H1 (cell line): ENCODE measurements around the gene DAGLA.

Experiments used
- EZH2 ChIP-seq: fragments of 200-600 bp; sonication (generic); IDR thresholded peaks from 2 replicates; pipeline ENCODE4 v1.7.1; 2012; ENCODE audit warnings: low read depth, mild to moderate bottlenecking, moderate library complexity, low read length, inconsistent platforms; ENCODE audit not compliant: severe bottlenecking
- HDAC2 ChIP-seq, 2 experiments: fragments of 300-600 bp in 1 of 2; sonication (generic) in 1 of 2; IDR thresholded peaks; 2 replicates each; pipeline ENCODE4 v1.6.1; 2011 to 2012; ENCODE audit warnings: low read depth in 2 of 2, low read length in 2 of 2, mild to moderate bottlenecking in 2 of 2, moderate library complexity in 2 of 2, borderline replicate concordance in 1 of 2, inconsistent platforms in 1 of 2
- POLR2A ChIP-seq, 2 experiments: IDR thresholded peaks; 1 replicate in 1 of 2; 2 replicates in 1 of 2; pipeline ENCODE4 v1.6.1; 2011; ENCODE audit warnings: low read depth in 2 of 2, low read length in 2 of 2, mild to moderate bottlenecking in 2 of 2; ENCODE audit errors: control extremely low read depth in 1 of 2
- POLR2AphosphoS5 ChIP-seq: IDR thresholded peaks from 2 replicates; pipeline ENCODE4 v1.6.1; 2011; ENCODE audit warnings: low read depth, low read length
- POU5F1 ChIP-seq: IDR thresholded peaks from 2 replicates; pipeline ENCODE4 v1.6.1; 2011; ENCODE audit warnings: low read depth, mild to moderate bottlenecking, low read length, moderate library complexity
- SP2 ChIP-seq: IDR thresholded peaks from 2 replicates; pipeline ENCODE4 v1.6.1; 2012; ENCODE audit warnings: mild to moderate bottlenecking, low read length, inconsistent platforms
- SRF ChIP-seq: IDR thresholded peaks from 2 replicates; pipeline ENCODE4 v1.6.1; 2011; ENCODE audit warnings: mild to moderate bottlenecking, low read depth, low read length, moderate library complexity
- TBP ChIP-seq: IDR thresholded peaks from 2 replicates; pipeline ENCODE4 v1.6.1; 2011; ENCODE audit warnings: low read depth, low read length, improper control_type of control experiment
- YY1 ChIP-seq: IDR thresholded peaks from 2 replicates; pipeline ENCODE4 v1.6.1; 2011; ENCODE audit warnings: low read depth, mild to moderate bottlenecking, low read length
- ZNF274 ChIP-seq: IDR thresholded peaks from 2 replicates; pipeline ENCODE4 v1.7.0; 2012; ENCODE audit warnings: low read length, borderline replicate concordance; ENCODE audit errors: extremely low read depth
- TF ChIP-seq, protein P1 (sequence below), 3 experiments: IDR thresholded peaks; 1 replicate in 2 of 3; 2 replicates in 1 of 3; pipeline versions ENCODE4 v1.5.1 to v1.6.1; 2011; ENCODE audit warnings: low read length in 3 of 3, mild to moderate bottlenecking in 3 of 3, inconsistent platforms in 2 of 3, low read depth in 1 of 3, moderate library complexity in 1 of 3; ENCODE audit not compliant: insufficient read depth in 1 of 3; ENCODE audit errors: control extremely low read depth in 1 of 3
- TF ChIP-seq, protein P2 (sequence below): IDR thresholded peaks from 2 replicates; pipeline ENCODE4 v1.6.1; 2012; ENCODE audit warnings: low read length, inconsistent platforms
- TF ChIP-seq, protein P3 (sequence below): IDR thresholded peaks from 2 replicates; pipeline ENCODE4 v1.6.1; 2012; ENCODE audit warnings: inconsistent platforms
- TF ChIP-seq, protein P4 (sequence below): IDR thresholded peaks from 2 replicates; pipeline ENCODE4 v1.6.1; 2011; ENCODE audit warnings: low read length, improper control_type of control experiment

DNA sequence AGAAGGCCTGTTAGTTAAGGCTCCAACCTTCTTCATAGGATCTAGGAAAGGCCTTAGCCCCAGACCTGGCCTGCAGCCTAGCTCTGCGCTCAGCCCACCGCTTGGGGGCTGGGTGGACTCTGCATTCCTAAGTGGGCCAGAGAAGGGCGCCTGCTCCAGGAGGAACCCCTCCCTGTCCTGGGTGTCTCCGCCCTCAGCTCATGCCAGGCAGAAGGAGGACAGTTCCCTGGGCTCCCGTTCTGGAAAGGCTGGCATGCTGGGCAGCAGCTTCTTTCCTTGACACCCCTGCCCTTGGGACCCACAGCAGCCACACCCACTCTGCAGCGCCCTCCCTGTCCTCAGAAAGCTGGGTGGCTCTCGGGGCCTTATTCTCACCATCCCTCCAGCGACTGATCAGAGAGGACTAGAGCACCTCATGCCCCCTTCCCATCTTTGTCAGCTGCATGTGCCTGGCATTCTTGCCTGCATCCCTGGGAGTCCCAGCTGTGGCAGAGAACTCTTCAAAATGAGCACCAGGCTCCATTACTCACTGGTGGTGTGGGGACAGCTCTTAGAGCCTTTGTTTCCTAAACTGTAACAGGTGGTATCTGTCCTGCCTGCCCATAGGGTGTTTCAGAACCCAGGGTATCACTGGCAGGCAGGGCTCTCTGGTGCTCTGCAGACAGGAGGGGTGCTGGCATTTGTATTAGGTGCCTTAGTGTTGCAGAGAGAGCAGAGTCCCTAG, 51.9 kb downstream of the DAGLA start:
- TF ChIP-seq HDAC2 (IDR thresholded peaks at IDR 0.05; ENCODE audit: borderline replicate concordance in 1 of 2, low read depth in 2 of 2, low read length in 2 of 2), result no peak
- no peak for TF ChIP-seq POLR2A (IDR thresholded peaks at IDR 0.05; ENCODE audit: control extremely low read depth in 1 of 2, low read depth in 2 of 2, low read length in 2 of 2)
- TF ChIP-seq, protein P1, sequence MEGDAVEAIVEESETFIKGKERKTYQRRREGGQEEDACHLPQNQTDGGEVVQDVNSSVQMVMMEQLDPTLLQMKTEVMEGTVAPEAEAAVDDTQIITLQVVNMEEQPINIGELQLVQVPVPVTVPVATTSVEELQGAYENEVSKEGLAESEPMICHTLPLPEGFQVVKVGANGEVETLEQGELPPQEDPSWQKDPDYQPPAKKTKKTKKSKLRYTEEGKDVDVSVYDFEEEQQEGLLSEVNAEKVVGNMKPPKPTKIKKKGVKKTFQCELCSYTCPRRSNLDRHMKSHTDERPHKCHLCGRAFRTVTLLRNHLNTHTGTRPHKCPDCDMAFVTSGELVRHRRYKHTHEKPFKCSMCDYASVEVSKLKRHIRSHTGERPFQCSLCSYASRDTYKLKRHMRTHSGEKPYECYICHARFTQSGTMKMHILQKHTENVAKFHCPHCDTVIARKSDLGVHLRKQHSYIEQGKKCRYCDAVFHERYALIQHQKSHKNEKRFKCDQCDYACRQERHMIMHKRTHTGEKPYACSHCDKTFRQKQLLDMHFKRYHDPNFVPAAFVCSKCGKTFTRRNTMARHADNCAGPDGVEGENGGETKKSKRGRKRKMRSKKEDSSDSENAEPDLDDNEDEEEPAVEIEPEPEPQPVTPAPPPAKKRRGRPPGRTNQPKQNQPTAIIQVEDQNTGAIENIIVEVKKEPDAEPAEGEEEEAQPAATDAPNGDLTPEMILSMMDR (IDR thresholded peaks at IDR 0.05; ENCODE audit: control extremely low read depth in 1 of 3, insufficient read depth in 1 of 3, low read depth in 1 of 3, low read length in 3 of 3), result no peak
- TF ChIP-seq SRF, result no peak
- no peak for TF ChIP-seq EZH2
- no peak for TF ChIP-seq YY1
- TF ChIP-seq, protein P2, sequence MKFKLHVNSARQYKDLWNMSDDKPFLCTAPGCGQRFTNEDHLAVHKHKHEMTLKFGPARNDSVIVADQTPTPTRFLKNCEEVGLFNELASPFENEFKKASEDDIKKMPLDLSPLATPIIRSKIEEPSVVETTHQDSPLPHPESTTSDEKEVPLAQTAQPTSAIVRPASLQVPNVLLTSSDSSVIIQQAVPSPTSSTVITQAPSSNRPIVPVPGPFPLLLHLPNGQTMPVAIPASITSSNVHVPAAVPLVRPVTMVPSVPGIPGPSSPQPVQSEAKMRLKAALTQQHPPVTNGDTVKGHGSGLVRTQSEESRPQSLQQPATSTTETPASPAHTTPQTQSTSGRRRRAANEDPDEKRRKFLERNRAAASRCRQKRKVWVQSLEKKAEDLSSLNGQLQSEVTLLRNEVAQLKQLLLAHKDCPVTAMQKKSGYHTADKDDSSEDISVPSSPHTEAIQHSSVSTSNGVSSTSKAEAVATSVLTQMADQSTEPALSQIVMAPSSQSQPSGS, result no peak
- TF ChIP-seq POLR2AphosphoS5, result no peak
- TF ChIP-seq POU5F1, result no peak
- TF ChIP-seq ZNF274, result no peak
- TF ChIP-seq TBP, result no peak
- TF ChIP-seq, protein P3, sequence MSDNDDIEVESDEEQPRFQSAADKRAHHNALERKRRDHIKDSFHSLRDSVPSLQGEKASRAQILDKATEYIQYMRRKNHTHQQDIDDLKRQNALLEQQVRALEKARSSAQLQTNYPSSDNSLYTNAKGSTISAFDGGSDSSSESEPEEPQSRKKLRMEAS, result no peak
- TF ChIP-seq SP2, result no peak
- TF ChIP-seq, protein P4, sequence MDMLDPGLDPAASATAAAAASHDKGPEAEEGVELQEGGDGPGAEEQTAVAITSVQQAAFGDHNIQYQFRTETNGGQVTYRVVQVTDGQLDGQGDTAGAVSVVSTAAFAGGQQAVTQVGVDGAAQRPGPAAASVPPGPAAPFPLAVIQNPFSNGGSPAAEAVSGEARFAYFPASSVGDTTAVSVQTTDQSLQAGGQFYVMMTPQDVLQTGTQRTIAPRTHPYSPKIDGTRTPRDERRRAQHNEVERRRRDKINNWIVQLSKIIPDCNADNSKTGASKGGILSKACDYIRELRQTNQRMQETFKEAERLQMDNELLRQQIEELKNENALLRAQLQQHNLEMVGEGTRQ, result no peak
